GM21423 (cell line): ENCODE measurements around the gene SH3RF3.

Experiments
- ATAC-seq: cut with Tn5 transposase; IDR thresholded peaks from one replicate; pipeline ENCODE4 v1.9.1; 2021; ENCODE audit warnings: mild to moderate bottlenecking, moderate library complexity; ENCODE audit not compliant: unreplicated experiment

The SH3RF3 gene

DNA sequence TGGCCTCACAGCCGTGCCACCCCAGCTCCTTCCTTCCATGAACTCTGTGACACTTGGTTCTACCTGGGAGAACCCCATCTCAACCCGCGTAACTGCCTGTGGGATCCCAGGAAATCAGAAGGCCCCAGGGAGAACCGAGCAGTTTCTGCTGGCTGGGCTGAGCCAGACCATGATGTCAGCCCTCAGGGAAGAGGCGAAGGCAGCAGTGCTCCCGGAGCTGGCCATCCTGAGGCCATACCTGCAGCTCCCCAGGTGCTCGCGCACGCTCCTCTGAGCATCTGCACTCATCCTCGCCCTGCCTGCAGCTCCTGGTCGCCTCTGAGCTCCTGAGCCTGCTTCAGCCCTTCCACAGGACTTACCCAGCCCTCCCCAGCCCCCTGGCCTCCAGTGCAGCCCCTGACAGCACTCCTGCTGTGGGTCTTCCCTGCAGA, 298.7 kb downstream of the SH3RF3 start:
- no peak for ATAC-seq

DNA sequence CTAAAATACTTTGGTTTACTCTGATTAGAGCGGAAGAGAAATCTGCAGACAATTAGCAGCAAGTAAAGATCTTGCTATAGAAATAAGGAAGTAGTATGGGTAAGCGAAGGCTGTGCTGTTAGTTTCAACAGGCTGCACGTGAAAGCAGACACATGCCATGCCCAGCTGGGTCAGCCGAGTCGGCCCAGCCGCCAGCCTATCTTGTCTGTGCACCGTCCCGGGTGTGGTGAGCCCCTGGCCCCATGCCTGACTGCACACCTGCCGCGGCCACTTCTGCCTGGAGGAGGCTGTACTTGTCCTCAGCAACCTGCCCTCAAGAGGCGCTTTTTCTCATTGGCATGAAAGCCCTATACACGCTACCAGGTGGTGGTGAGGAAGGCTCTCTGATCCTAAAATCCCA, 299.3 kb downstream of the SH3RF3 start:
- no peak for ATAC-seq

DNA sequence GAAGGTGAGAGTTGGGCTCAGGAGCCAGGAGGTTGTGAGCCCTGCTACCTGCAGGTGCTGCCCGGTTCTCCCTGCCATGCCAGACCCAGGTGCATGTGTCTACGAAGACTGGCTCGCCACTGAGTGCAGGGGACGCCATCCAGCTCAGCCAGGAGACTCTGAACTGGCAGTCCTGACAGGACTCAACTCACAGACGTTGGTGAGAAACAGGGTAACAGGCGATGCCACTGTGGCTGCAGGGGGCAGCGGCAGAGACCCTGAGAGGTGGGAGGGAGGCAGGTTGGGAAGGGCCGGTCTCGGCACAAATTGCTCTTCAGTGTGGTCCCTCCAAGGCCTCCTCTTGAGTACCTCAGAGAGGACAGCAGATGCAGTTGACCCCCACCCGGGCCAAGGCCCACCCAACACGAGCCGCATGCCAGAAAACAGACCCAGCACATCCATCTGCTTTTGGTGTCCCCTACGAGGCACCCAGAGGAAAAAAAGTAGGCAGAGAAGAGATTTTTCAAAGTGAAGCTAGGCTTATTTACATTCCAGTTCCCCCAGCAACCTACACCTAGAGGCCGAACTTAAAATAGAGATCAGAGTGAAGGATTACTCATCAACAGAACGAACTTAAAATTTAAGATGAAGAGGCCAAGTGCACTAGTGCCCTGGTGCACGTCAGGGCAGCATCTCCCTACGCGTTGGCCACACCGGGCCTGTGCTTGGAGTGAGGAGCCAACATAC, 300.0 kb downstream of the SH3RF3 start:
- ATAC-seq = no peak

DNA sequence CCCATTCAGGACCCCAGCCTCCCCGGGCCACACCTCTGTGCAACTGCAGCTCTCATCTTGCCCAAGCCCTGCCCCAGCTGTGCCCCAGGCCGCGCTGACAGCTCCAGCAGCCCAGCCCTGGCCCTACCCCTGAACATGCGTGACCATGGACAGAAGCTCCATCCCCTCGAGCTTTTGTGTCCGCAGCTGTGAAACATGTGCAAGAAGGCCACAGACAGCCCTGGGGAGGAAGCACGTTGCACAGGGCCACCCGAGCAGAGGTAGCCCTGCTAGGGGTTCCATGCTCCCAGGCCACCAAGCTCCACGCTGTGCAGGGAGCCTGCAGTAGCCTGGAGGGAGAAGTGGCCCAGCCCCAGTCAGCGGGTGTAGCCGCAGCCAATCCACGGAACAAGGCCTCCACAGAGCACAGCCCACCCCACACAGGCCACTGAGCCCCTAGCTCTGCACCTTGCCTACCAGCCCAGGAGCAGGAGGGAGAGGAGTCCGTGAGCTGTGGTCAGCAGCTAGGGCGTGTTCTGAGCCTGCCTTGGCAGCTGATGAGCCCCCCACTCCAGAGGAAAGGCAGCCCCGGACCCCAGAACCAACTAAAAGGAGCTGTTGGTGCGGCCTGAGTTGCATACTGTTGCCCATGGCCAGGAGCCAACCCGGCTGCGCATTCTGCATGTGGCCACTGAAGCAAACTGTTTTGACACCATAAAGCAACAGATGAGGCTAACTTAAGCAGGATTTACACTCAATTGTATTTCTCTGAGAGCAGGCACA, 300.7 kb downstream of the SH3RF3 start:
- no peak for ATAC-seq

DNA sequence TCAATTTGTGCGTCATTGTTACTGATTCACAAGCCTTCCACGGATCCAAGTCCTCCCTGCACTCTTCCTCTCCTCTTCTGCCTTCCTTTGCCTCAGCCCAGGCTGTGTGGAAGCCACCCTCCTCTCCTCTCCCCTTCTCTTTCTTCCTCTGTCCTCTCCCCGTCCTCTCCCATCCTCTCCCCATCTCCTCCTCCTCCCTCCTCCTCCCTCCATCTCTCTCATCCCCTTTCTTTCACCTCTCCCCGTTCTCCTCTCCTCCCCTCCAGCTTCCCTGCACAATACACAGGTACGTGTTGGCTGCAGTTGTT, 301.3 kb downstream of the SH3RF3 start:
- ATAC-seq = no peak

DNA sequence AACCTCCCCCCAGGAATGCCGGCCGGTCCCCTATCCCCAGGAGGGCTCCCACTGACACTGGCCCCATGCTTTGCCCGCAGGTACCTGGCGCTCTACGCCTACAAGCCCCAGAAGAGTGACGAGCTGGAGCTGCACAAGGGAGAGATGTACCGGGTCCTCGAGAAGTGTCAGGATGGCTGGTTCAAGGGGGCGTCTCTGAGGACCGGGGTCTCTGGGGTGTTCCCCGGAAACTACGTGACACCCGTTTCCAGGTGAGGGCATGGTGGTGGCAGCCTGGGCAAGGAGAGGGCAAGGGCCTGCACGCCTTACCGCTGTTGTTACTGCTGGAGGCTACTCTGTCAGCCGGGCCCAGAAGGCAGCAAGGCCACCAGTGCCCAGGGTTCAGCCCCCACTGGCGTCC, 303.4 kb downstream of the SH3RF3 start:
- ATAC-seq = no peak

DNA sequence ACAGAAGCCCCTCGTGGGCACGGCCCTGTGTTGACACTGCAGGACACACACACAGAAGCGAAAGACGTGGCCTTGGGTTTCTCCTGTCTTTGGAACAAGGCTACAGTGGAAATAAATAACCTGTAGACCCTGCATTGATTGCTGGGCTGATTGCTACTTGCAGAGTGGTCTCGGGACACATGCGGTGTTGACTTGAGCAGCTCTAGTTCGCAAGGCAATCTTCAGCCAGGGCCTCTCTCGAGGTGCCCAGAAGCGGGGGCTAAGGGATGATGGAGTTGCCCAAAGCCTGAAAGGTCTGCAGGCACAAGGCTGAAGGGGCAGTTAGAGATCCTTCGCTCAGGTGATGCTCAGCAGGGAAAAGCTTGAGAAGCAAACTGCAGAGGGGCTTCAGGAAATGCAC, 304.5 kb downstream of the SH3RF3 start:
- no peak for ATAC-seq

DNA sequence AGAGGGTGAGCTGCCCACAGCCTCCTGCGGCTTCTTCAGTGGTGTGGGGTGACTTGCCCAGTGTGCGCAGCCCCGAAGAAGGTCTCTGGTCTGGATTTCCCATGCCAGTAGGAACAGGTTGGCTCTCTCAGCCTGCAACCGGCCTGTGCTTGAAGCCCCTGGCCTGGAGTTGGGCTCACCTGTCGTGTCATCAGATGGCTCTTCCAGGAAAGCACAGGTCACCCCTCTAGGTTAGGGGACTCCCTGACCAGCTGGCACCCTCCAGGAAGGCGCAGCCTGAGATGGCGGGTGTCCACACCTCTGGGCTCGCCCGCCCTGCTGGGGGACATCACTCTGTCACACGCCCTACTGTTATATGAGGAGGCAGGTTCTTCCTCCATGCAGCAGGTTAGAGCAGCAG, 304.9 kb downstream of the SH3RF3 start:
- no peak for ATAC-seq

DNA sequence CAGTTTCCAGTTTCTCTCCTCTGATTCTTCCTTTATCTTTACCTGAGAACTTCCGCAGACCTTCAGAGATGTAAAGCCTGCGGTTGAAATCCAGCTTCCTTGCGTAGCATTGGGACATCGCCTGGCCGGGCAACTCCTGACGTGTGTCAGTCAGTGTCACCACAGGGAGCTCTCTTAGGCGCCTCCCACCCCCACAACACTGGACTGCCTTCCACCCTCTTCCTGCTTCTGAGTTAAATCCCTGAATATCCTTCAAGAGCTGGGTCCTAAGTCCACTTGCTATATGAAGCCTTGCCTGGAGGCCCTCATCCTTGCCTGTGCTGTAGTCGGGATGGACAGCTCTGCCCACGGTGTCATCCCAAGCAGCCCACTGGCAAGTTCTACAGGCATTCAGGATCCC, 305.3 kb downstream of the SH3RF3 start:
- ATAC-seq = no peak

DNA sequence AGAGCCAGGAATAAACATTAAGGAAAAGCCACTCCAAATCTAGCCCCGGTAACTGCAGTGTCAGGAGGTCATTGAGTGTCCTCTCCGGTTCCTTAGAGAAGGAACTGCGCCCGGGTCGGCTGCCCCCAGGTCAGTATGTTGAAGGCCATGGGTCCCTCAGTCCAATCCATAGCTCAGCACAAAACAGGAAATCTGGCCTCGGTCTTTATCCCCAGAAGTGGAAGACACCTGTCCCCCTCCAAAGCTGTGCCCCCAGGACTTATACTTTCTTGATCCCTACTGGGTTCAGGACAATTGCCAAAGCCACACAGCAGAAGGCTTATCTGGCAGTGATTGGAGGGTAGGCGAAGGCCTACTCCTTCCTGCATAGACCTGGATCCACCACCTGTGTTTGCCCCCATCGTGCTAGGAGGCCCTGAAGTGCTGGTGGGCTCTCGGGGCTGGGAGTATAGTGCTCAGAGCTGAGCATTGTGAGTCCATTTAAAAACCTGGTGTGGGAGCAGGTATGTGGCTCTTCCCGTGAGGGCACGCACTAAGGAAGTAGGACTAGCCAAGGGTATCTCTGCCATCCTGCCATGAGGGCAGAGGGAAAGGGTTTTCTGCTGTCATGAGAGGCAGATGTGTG, 306.2 kb downstream of the SH3RF3 start:
- no peak for ATAC-seq

DNA sequence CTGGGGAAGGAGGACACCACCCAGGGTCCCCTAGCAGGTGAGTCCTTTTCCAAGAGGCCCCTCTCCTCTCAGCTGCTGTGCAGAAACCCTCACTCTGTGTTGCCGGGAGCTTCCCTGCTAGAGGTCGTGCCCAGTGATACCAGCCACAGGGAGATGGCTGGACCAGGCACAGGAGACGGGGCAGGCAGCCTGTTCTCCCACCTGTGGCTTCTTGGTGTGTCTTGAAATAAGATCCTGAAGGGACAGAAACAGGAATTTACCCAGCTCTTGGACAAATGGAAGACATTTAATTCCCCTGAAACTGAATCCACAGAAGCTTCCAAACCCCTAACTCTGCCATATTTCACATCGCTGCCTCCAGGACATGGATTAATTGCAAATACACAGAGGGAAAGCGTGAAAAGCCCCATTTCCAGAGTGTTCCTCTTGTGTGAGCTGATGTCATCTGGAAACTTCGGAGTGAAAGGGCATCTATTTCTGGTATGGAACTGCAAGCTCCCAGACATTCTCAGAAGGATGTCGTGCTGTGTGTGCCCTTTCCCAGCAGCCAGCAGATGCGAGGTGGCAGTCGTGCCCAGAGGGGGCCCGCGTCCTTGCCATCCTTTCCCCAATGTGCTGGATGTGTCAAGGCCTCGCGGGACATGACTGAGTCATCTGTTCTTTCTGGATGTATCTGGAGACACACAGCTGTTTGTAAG, 307.0 kb downstream of the SH3RF3 start:
- no peak for ATAC-seq

DNA sequence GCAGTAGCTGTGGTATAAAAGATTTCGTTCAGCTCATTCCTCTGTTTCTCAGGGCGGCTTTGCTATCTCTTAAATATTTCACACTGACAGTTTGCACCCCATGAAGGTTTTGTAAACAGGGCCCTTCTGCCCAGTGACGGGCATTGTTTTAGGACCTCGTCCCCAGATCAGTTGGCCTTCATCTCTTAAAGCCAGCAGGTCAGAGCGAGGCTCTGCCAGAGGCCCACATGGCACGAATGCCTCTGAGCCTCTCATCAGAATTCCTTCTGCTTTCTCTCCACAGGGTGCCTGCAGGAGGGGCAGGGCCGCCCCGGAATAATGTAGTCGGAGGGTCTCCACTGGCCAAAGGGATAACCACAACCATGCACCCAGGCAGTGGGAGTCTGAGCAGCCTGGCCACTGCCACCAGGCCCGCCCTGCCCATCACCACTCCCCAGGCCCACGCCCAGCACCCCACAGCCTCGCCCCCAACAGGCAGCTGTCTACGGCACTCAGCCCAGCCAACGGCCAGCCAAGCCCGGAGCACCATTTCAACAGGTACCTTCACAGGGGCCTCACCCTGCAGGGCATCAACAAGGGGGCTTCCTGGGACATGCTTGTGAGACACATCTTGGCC, 307.7 kb downstream of the SH3RF3 start:
- ATAC-seq = no peak

DNA sequence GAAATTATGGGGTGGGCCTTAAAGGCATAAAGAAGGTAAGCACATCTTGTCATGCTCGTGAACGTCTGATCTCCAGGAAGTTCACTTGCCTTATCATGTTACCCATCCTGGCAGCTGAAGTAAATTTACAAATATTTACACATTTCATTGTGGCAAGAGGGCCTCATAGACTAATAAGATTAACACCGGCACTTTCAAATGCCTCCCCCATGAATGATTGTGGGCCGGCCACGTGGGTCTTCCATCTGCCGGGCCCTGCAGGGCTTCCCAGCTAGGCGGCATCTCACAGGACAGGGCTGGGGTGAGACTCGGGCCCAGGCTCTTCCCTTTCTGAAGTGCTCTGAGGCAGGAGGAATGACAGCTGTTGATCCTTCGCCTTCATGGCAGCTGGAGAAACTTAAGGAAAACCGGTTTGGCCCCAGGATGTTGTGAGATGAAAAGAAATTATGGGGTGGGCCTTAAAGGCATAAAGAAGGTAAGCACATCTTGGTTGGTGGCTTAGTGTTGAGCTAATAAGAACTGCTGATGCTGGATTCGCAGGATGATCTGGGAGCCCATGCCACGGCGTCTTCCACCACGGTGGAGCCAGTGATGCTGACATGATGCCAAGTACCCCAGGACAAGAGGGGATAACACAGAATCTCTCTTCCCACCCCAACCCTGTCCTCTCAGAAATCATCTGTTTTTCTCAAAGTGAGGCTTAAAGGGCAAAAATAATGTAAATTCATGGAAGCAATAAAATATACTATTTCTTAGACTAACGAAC, 308.5 kb downstream of the SH3RF3 start:
- no peak for ATAC-seq

DNA sequence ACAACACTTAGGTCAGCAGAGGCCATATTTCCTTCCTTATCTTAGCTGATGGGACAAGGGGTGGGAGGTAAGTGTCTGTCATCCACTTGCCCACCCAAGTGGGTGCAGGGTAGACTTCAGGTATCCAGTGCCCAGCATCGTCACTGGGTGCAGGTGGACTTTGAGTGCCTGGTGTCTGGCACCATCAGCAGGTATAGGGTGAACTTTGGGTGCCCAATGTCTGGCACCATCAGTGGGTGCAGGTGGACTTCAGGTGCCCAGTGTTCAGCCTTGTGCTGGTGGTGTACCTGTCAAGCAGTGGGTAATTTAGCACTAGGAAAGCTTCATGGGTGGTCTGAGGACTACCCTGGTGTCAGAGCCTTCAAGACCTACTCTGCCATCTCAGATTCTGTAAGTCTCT, 309.1 kb downstream of the SH3RF3 start:
- no peak for ATAC-seq

DNA sequence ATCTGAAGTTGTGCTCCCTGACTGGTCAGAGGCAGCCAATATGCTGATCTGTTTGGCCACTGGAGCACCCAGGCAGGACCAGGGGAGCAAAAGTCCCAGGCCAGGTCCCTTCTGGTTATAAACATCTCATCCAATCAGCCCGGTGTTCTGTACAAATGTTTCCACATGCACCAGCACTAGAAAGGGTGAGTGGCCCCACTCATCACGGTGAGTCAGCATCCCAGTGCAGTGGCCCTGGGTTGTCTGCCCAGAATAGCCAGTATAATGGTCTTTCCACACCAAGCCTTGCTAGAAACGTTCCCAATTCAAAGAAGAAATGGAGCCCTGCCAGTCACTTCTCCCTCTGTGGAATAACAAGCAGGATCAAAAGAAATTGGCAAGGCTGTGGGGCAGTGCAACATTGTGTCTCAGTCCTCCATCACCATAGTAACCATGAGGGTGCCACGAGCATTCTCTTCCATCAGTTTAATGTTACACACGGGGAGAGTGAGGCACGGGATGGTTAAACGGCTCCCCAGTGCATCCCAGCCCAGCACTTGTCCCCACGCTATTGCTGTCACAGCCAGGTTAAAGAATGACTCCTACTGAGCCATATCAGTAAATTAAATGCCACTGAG, 309.9 kb downstream of the SH3RF3 start:
- no peak for ATAC-seq

DNA sequence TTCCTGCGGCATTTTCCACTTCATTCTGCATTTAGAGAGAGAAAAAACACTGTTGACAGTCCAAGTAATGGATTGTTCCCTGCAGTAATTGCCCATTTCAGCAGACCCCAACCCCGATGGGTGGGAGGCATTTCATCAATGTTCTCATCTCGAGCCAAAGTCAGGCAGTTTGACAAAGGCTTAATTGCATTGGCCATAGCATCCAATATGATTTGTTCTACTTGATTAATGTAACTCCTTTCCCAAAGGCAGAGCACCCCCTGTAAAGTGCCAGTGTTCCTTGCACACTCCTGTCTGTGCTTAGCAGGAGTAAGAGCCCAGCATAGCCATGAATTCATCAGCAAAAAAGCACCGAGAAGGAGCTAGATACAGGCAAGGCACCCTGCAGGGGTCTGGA, 310.4 kb downstream of the SH3RF3 start:
- no peak for ATAC-seq

DNA sequence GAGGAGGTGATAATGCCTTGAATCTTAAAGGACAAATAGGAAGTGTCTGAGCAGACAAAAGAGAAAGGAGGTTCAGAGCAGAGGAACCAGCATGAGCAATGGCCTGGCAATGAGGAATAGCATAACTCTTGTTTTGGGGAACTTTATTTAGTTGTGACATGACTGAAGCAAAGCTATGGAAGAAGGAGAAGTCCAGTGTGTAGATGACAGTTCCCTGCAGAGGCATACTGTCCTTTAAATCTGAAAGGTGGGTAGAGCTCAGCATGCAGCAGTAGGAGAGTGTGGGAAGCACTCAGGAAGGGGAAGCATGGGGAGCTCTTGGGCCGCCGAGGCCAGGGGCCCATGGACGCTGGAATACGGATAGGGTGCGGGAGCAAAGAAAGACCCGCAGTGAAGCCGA, 311.0 kb downstream of the SH3RF3 start:
- no peak for ATAC-seq

DNA sequence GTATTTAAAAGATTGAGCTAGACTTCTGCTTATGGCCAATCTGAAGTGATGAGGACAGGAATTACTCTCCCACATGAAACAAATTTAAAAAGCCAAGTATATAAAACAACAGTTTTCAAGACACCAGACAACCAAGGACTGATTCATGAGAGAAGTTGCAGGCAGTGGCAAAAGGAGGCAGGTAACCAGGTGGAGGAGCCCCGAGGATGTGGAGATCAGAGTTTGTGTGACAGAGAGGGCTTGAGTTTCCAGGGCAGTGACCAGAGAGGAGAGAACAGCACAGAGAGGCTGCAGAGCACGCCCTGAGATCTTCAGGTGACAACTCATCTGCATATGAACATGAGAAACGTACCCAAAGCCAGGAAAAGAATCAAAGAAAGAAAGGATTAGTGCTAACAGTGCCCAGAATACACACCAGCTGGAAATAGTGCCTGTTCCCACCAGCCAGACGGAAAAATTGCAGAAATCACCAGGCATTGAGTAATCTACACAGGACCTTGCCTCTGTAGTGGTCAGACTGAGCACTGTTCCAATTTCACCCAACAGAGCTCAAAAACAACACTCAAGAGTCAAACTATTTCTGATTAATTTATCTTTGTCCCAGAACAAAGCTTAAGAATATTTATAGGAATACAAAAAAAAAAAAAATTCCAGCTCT, 311.6 kb downstream of the SH3RF3 start:
- ATAC-seq = no peak

DNA sequence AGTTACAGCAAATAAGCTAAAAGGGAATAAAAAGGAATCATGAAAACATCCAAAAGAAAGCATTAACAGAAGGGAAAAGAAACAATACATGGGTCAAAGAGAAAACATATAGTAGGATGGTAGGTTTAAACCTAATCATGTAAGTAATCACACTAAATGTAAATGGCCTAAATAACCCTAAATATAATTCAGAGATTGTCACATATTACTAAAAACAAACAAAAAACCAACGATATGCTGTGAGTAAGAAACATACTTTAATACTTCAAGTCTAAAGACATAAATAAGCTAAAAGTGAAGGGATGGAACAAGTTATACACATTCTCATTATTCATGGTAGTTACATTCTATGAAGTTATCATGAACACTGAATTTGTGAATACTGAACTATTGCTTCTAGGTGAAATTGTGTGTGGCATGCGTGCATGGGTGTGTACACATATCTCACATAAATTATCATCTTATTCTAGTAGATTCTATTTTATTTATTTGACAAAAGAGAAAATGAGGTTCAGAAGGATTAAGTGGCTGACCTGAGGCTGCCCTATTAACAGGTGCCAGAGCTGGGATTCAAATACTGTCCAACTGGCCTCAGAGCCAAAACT, 313.8 kb downstream of the SH3RF3 start:
- no peak for ATAC-seq
